Stimulated activated CD4-positive, alpha-beta T cell treated with anti-CD3 and anti-CD28 coated beads, Interleukin-12 subunit alpha, Interleukin-12 subunit beta, amount 100 ng/mL, for 48 hours (primary cell): Measurements from ENCODE around the gene PAX4.
"Not testable (repeated sequence)": the region's sequence is repeated elsewhere in the genome, so short reads cannot be mapped to it uniquely, and the experiment has no call there.

Experiments
- DNase-seq, 3 donors: peaks; one replicate each; pipeline ENCODE4 v3.0.0-alpha.2; 2020; ENCODE audit warnings: low read depth in 2 of 3, low spot score in 1 of 3

PAX4 gene

GRCh38 chr7:127588019-127588696 is 29.8 kb downstream of the PAX4 start, which contains the start of gene ARF5:
ARF5 (plus strand) TSS chr7:127588411; CDS start chr7:127588499, 88 bp downstream.
- DNase-seq: peak; percentile 77 to 84 (median 81)

GRCh38 chr7:127587663-127588018 is 30.3 kb downstream of the PAX4 start:
- no peak for DNase-seq

GRCh38 chr7:127586346-127586745 is 31.6 kb downstream of the PAX4 start:
- no peak for DNase-seq

- DNase-seq: peak; percentile 89 to 96 (median 90)
Measured at GRCh38 chr7:127585044-127585953, 32.6 kb downstream of the PAX4 start, which contains the start of gene GCC1. GCC1 (minus strand) TSS chr7:127585596; CDS start chr7:127585182, 414 bp downstream.

- no peak for DNase-seq
Measured at GRCh38 chr7:127584648-127585043, 33.3 kb downstream of the PAX4 start.

GRCh38 chr7:127582361-127582760 is 35.6 kb downstream of the PAX4 start:
- no peak for DNase-seq

- DNase-seq: no peak
Measured at GRCh38 chr7:127581716-127582115, 36.2 kb downstream of the PAX4 start.

GRCh38 chr7:127580612-127581011 is 37.3 kb downstream of the PAX4 start:
- DNase-seq: no peak

GRCh38 chr7:127578711-127579275 is 39.1 kb downstream of the PAX4 start:
- DNase-seq: no peak

- no peak for DNase-seq
Measured at GRCh38 chr7:127578036-127578684, 39.8 kb downstream of the PAX4 start.

- DNase-seq: no peak
Measured at GRCh38 chr7:127571741-127572505, 46.0 kb downstream of the PAX4 start.

- not testable (repeated sequence) for DNase-seq
Measured at GRCh38 chr7:127568034-127568433, 49.9 kb downstream of the PAX4 start.

- no peak for DNase-seq
Measured at GRCh38 chr7:127566242-127566641, 51.7 kb downstream of the PAX4 start.
